Erythroblast (primary cell): Measurements from ENCODE around the gene TOR4A.

Source experiments
- GATA1 ChIP-seq: IDR thresholded peaks from 2 replicates; pipeline ENCODE4 v1.6.1; 2011; ENCODE audit warnings: low read depth, mild to moderate bottlenecking, control low read depth, low read length, moderate library complexity
- POLR2A ChIP-seq: IDR thresholded peaks from 2 replicates; pipeline ENCODE4 v1.6.1; 2011; ENCODE audit warnings: mild to moderate bottlenecking, low read length

DNA sequence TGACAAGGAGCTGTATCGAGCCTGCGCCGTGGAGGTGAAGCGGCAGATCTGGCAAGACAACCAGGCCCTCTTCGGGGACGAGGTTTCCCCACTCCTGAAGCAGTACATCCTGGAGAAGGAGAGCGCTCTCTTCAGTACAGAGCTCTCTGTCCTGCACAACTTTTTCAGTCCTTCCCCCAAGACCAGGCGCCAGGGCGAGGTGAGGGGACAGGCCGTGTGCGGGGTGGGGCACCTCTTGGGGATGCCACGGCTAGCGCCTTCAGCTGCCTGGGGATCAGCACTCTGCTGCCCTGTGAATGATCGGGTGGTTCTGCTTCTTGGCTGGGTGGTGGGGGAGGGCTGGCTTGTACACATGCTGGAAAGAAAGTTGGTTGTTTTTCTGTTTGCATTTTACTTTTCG lies 20.7 kb upstream of the TOR4A start:
- TF ChIP-seq POLR2A (no peak), GATA1 (no peak)
